Hematopoietic multipotent progenitor cell treated with erythropoietin and hydrocortisone succinate and interleukin-3 and kit ligand, for 8 days (in vitro differentiated cells): ENCODE data around the gene ATXN10.
"Not testable (repeated sequence)": the region's sequence is repeated elsewhere in the genome, so short reads cannot be mapped to it uniquely, and the experiment has no call there.

Experiments used
- DNase-seq: peaks from one replicate; pipeline ENCODE4 v3.0.0-alpha.2; 2015

The ATXN10 gene

DNA sequence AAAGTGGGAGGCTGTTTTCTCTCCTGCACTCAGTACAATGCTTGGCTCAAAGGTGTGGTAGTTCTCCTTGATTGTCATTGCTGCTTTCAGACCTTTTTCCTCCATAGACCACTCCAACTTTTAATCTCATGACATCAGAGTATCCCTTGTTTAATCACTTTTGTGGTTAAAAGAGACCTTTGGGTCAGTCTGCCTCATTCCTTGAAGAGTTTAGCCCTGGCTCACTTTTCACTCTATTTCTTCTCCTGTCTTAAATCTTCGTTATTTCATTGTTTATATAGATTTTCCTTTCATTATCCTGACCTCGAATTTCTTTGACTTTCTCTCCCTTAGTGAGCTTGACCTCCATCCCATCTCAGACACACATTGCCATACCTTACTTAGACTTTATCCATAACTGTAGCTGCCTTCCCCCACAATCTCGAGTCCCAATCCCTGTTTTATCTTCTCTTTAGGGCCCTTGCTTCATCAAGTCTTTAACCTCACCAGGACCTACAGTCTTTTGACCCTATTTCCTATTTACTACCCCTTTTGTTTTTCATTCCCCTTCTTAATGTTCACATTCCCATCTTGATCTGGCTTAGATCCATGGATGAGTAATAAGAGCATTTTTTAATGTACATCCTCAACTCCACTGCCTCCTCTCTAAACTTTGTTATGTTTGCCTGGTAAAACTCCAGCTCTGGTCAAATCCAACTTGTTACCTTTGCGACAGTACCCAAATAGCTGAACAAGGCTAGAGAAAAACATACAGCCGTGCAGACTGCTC, 9.5 kb downstream of the ATXN10 start:
- DNase-seq: no peak

DNA sequence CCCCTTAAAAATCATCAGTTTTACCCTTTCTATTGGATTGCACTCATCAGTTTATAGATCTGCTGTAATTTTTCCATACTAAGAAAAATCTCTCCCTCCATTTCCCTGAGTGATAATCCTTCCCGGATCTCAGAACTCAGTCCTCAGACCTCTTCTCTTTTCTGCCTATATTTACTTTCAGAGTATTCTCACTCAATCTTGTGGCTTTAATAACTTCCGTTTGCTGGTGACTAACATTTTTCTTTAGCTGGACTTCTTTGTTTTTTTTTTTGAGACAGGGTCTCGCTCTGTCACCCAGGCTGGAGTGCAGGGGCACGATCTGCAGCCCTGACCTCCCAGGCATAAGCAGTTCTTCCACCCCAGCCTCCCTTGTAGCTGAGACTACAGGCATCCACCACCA, 10.4 kb downstream of the ATXN10 start:
- DNase-seq: no peak

DNA sequence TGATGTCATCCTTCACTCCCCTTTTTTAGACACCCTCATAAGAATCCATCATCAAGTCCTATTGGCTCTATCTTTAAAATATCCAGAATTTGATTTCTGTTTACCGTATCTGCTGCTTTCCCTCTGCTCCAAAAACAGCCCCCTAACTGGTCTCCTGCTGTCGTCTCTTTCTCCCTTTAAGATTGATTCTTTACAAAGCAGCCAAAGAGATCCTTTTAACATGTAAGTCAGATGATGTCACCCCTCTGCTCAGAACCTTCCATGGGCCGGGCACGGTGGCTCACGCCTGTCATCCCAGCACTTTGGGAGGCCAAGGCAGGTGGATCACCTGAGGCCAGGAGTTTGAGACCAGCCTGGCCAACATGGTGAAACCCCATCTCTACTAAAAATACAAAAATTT, 11.1 kb downstream of the ATXN10 start:
- not testable (repeated sequence) for DNase-seq

DNA sequence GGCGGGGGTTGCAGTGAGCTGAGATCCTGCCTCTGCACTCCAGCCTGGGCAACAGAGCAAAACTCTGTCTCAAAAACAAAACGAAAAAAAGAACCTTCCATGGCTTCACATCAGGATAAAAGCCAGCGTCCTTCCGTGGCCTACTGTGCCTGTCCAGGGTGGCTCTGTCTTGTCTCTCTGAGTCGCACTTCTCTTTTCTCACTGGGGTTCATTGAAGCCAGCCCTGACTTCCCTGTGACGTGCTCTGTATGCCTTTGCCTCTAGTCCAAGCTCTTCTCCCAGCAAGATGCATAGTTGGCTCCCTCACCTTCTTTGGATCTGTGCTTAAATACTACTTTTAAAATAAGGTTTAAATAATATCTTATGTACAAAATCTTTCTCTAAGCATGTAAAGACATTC, 11.6 kb downstream of the ATXN10 start:
- DNase-seq: no peak

DNA sequence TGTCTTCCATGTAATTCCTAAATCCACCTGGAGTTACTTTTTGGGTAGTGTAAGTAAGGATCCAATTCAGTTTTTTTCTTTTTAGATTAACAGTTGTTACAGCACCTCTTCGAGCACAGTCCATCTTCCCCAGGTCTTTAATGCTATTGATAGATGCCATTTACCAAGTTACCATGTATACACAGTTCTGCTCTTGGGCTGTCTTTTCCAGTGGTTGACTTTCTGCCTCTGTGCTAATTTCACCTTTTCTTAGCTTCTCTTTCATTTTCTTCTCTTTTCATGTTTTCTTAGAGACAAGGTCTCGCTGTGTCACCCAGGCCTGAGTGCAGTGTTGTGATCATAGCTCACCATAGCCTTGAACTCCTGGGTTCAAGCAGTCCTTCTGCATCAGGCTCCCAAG, 12.0 kb downstream of the ATXN10 start:
- DNase-seq: no peak

GRCh38 chr22:45684169-45684568, 12.5 kb downstream of the ATXN10 start:
- DNase-seq: no peak

DNA sequence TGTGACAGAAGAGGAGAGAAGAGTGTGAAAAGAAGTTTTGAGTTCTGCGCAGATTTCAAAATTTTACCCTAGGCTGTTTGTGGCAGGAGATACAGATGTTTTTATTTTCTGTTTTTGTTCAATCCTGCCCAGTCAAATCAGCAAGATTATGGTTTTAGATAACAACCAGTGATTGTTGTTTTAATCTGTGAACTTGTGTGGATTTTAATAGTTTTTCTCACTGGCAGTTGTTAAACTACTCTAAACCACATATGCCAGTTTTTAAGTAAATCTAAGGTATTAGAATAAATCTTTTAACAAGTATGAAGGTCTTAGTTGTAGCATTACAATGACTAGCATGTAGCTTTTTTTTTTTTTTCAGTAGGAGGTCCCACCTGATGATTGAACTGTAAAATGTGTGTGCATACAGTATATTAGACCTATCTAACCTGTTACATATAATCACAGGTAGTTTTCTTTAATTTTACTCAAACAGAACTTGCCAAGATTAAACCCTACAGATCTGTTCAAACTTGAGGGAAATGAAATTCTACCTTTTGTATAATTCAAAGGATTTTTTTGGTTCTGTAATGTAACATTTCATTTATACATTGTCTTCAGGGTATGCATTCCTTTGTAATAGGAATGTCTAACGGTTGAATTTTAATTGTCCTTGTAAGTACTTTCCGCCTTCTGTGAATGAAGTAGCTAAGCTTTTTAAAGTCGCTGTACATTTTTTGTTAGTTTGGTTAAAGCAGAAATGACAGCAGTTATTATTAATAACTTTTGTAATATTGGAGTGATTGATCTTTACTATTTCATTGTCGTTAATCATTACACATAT, 13.3 kb downstream of the ATXN10 start:
- DNase-seq: no peak

DNA sequence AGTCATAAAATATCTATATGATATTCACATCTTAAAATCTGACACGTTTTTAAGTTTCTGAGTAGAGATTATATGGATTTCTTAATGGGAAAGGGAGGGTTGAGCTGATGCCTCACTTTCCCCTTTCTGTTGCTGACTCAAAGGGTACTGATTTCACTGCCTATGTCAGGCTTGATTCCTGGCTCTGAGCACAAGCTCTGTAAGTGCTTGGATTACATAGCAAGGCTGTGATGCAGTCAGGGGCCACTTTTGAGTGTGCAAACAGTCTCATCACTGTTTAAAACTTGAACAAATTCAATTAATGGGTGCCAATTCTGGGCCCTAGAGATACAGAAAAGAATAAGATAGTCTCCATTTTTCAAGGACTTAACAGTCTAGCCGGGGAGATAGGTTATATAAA, 14.4 kb downstream of the ATXN10 start:
- no peak for DNase-seq

- no peak for DNase-seq
These were observed 15.2 kb downstream of the ATXN10 start for GRCh38 chr22:45686836-45687235.

GRCh38 chr22:45688600-45689080, 17.0 kb downstream of the ATXN10 start:
- DNase-seq: no peak

- peak; percentile 69 for DNase-seq
These were observed 17.6 kb downstream of the ATXN10 start for GRCh38 chr22:45689211-45689610.

- DNase-seq: no peak
These were observed 18.4 kb downstream of the ATXN10 start for GRCh38 chr22:45690008-45690407.

DNA sequence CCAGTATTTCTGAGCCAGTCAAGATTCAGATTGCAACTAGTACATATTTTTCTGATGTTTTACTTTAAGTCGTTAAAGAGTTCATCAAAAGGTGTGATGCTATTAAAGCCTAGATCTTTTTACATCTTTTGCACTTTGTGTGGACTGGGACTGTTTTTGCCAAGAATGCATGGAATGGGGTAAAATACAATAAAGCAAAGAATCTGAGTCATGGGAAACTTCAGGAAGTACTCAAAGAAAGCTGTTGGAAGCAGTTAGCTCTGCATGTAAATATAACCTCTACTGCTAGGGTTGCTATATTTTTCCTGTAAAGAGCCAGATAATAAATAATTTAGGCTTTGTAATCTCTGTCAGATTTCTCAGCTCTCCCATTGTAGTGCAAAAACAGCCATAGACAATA, 20.9 kb downstream of the ATXN10 start:
- no peak for DNase-seq

DNA sequence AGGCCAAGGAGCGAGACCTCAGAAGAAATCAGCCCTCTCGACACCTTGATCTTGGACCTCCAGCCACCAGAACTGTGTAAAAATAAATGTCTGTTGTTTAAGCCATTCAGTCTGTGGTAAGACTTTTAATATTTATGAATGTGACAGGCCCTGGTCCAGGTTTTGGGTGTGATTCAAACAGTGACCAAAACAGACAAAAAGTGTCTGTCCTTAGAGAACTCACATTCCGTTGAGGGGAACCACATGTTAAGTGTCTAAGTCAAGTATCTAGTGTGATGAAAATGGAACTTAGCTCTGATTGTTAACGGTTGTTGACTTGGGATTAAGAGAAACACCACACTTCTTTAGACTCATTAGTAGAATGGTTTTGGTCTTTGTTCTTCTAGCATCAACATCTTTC, 22.2 kb downstream of the ATXN10 start:
- no peak for DNase-seq

GRCh38 chr22:45696227-45696626, 24.6 kb downstream of the ATXN10 start:
- no peak for DNase-seq

DNA sequence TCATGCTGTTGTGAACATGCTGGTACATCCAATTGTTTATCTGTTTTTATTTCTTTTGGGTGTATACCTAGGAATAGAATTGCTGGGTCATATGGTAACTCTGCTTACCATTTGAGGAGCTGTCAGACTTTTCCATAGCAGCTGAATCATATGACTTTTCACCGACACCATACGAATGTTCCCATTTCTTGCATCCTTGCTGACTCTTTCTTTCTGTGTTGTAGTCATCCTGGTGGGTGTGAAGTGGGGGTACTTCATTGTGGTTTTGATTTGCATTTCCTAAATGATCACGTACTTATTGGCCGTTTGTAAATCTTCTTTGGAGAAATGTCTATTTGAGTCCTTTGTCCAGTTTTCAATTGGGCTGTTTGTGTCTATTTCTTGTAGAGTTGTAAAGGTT, 26.5 kb downstream of the ATXN10 start:
- DNase-seq: no peak

DNA sequence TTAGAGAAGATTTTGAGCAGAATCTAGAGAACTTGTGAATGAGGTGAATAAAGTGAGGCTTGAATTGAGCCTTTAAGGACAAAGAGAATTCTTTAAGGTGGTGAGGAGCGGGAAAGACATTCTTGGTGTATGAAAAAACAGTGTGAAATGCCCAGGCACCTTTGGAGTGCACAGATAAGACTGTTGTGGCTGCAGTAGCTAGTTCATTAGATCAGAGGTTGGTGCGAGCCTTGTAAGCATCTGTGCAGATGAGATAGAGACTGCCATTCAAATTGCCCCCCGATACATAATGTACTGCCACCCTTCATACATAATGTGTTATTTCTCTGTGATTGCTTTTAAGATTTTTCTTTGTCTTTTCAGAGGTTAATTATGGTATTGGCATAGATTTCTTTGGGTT, 31.3 kb downstream of the ATXN10 start:
- DNase-seq: peak; percentile 75

DNA sequence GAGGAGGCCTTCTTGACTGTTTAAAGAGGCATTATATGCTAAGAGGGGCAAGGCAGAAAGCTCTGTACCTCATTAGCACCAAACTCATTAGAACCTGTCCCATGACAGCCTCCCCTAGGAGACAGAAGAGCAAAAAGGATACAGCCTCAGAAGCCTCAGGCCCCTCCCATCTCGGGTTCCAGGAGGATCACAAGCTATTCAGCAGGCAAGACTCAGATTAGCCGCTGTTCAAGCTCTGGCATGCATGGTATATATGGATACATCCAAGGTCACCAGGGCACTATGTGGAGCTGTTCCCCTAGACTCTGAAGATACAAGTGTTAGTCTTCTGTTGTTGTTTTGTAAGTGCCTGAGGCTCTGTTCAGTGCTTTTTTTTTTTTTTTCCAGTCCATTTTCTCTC, 32.1 kb downstream of the ATXN10 start:
- DNase-seq: no peak

- DNase-seq: no peak
These were observed 33.0 kb downstream of the ATXN10 start for GRCh38 chr22:45704648-45705047.

GRCh38 chr22:45707605-45708004, 36.0 kb downstream of the ATXN10 start:
- DNase-seq: no peak

DNA sequence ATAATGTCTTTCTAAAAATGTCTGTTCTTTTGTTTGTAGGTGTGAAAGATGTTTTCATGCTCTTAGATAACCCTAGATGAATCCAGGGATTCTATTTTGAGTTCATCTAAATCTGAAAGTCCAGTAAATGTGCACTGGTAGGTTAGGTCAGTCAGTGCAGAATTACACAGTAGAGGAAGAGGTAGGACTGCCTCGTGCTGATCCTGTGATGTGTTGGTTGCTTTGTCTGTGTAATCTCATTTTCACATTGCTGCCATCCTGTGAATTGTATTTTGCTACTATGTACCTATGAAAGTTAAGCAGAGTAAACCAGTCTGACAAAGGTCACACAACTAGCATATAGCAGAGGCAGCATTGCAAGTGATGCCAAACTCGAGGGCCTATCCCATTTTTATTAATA, 36.5 kb downstream of the ATXN10 start:
- no peak for DNase-seq

GRCh38 chr22:45709060-45709739, 37.6 kb downstream of the ATXN10 start:
- DNase-seq: no peak

GRCh38 chr22:45709866-45710265, 38.2 kb downstream of the ATXN10 start:
- DNase-seq: no peak

- no peak for DNase-seq
These were observed 38.8 kb downstream of the ATXN10 start for GRCh38 chr22:45710469-45710868.
